RCC 7860 (cell line): ENCODE data around the gene NOCT.
"Not testable (repeated sequence)": the region's sequence is repeated elsewhere in the genome, so short reads cannot be mapped to it uniquely, and the experiment has no call there.

Experiments
- DNase-seq: peaks from one replicate; pipeline ENCODE4 v3.0.0-alpha.2; 2015; ENCODE audit warnings: low spot score
- FAIRE-seq: peaks from 2 replicates; lab custom pipeline; 2012; peaks lifted over from hg19 to GRCh38; lab: Jason Lieb, UNC

The NOCT gene

DNA sequence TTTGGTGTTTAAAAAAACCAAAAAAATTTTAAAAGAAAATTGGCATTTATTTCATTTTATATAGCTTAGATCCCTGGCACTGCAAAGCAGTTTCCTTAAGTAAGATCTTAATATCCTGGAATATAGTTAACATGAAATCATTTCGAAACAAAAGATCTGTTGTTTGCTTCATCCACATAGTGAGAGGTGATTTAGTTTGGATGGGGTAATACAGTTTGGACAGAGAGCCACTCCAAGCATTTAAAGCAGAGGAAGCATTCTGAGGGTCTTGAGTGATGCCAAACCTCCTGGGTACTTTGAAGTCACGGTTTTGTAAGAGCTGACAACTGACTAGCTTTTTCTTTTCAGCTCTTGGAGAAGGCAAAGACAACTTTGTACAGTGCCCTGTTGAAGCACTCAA is 28.7 kb downstream of the NOCT start:
- DNase-seq (no peak), FAIRE-seq (no peak)

DNA sequence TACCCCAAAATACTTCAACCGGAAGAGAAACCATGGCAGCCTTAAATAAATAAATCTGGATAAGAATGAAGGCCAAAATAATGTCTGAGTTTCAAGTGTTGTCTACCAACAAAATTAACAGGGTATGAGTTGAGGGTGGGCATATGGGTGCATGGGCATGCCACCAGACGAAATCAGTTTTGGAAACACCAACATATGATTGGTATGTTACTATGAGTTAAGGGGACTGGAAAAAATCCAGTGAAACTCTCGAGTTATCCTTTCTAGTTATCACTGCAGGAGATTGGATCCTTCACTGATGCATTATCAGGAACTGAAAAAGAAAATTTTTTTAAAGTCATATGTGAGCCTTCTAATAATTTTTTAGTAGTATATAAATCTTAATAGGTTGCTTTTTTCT is 32.4 kb downstream of the NOCT start:
- FAIRE-seq, result no peak

DNA sequence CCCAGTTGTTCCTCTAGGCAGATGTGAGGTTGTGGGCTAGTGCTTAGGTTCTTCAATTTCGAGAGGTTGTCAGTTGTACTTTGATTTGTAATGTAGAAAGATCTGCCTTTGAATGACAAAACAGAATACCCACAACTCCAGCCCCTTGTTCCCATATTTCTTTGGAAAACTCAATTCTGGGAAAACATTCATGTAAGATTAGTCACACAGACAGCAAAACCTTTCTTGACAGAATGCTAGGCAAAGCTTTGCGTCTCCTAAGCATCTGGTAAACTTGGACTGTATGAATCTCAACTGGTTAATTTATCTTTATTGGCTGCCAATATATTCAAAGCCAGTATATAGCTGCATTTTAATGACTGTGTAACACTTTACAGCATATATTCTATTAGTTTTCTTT is 34.9 kb downstream of the NOCT start:
- DNase-seq (no peak), FAIRE-seq (no peak)

More for the DNA sequence above, 32.4 kb downstream of the NOCT start:
- DNase-seq, result no peak

DNA sequence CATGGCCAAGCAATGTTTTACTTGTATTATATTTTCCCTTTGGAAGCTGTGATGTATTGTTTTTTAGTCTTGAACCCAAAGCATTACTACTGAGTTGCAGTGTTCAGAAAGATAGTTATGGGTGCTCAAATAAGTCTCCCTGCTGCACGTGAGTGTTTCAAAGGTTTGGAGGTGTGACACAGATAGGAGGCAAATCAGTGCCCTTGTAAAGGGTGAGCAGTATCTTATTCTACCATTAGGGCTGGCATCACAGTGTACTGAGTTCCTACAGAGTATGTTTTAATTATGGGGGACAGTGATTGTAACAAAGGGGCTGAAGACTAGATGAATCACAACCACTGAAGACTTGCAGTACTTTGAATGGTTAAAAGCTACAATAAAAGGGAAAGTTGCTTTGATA is 38.3 kb downstream of the NOCT start:
- no peak for FAIRE-seq
- DNase-seq, result no peak

DNA sequence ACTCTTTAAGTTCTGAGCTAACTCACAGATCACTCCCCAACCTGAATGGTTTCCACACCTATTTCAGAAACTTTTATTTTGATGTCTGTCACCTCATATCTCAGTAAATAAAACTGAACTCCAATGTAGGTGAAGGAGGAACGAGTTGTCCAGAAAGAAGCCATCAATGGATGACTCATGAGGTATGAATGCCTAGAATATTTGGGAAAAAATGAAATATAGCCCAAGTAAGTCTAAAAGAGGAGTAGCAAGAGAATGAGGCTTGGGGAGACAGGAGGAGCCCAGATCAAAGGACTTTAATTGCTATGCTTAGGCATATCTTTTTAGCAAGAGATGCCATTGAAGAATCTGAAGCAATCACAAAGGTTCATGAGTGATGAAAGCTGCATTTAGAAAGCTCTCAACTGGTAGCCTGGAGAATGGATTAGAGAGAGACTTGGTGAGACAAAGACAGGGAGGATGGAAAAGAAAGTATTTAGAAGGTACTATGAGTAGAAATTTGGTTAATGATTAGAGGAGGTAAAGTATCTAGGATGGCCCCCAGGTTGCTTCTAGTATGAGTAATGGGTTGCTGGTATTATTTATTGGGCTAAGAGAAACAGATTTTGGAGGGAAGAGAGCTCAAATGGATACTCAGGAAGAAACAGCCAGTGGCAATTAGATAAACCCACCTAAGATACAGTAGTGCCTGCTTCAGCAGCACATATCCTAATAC is 39.4 kb downstream of the NOCT start:
- peak; percentile 12 for DNase-seq
- FAIRE-seq, result no peak

DNA sequence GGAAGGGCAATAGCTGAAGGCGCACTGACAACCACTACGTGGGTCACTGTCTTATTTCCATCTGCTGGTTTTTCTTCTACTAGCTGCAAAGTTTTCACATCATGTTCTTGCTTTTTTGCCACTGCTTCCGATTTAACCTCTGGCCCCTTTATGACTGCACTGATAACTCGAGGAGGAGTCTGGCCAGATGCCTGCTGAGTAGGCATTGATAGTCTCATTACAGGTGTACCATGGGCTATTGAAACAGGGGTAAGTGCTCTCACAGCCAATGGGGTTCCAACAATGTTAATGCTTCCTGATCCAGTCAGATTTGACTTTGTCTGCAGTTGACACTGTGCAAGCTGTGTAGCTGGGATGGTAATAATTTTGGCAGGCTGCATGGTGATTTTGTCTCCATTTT is 43.4 kb downstream of the NOCT start:
- not testable (repeated sequence) for DNase-seq, FAIRE-seq

DNA sequence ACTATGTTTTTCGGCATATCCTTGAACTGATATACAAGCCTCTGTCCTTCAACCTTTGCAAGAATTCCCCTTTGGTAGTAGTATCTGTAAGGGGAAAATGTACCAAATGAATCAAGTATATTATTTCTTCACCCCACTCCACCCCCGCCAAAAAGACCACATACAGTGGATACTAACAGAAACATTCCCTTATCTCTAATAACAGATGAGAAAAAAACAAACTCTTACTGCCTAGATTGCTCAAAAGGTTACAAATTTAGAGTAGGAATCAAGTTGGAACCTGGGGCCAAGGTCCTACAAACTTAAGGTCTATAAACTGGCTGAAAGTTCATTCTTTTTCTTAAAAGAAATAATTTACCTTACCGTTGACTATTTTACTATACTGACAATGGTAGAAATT is 45.0 kb downstream of the NOCT start:
- no peak for DNase-seq
- no peak for FAIRE-seq

DNA sequence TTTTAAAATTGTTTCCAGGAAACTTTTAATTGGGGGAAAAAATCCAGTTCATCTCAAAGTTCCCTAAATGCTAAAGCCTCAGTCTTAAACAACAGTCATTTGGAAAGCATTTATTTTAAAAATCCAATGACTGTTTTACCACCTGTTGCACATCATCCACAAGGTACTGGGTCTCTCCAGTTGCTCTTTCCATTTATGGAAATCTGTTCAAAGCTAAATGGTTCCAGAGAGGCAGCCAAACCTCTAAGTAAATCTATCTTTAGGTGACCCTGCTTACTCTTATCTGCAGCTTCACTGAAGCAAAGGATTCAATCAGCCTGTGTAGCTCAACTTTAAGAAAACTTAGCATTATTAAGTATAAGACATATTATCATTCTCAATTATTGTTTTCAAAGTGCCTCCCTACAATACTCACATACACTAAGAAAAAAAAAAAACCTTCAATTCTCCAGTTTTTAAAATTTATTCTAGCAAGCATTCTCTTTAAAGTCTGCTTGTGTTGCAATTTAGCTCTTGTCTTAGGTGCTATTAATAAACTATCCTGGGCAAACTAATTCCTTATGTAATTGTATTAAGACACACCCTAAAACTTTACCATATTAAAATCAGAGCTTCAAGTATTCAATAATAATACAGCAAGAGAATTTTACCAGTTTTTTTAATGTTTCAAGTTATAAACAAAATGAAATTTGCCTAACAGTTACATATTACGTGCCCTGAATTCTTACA is 60.6 kb downstream of the NOCT start:
- no peak for FAIRE-seq
- no peak for DNase-seq

DNA sequence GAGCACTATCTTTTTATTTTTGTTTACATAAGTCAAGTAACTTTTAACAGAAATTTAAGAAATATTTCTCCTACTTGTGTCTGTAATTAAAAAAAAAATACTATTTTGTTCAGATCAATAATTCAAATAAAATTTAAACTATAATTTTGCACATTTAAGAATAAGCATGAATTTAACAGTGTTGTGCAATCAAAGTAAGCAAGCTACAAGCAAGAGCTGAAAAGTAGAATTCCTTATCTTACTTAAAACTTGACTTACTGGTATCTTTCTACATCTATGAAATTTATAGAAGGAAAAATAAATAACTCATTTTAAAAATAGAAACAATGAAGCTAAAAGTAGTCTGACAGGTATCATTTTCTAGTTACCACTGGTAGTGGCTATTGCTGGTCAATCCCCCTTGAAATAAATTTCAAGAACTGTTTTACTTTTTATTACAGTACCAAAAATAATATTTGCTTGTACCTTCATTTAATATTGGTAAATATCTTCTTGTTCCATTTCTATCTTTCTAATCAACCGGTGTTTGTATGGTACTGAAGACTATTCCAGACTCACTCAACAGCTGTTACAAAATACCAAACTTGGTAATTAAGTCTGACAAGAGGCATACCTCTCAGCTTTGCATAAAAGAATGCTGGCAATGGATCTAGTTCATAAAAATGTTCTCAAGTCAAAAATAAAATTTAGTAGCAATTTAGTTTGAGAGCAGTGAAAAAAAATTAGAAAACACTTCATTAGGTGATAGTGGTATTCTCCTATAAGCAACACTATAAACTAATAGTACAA is 62.2 kb downstream of the NOCT start:
- DNase-seq (no peak), FAIRE-seq (no peak)

DNA sequence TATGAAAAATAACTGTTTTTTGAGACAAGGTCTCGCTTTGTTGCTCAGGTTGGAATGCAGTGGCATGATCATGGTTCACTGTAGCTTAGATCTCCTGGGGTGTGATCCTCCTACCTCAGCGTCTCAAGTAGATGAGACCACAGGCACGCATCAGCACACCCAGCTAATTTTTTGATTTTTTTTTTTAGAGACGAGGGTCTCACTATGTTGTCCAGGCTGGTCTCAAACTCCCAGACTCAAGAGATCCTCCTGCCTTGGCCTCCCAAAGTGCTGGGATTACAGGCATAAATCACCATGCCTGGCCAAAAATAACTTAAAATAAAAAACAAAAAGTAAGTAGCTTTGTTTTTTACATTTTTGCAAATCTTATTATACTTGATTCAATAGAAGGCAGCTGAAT is 63.3 kb downstream of the NOCT start:
- no peak for DNase-seq
- no peak for FAIRE-seq

DNA sequence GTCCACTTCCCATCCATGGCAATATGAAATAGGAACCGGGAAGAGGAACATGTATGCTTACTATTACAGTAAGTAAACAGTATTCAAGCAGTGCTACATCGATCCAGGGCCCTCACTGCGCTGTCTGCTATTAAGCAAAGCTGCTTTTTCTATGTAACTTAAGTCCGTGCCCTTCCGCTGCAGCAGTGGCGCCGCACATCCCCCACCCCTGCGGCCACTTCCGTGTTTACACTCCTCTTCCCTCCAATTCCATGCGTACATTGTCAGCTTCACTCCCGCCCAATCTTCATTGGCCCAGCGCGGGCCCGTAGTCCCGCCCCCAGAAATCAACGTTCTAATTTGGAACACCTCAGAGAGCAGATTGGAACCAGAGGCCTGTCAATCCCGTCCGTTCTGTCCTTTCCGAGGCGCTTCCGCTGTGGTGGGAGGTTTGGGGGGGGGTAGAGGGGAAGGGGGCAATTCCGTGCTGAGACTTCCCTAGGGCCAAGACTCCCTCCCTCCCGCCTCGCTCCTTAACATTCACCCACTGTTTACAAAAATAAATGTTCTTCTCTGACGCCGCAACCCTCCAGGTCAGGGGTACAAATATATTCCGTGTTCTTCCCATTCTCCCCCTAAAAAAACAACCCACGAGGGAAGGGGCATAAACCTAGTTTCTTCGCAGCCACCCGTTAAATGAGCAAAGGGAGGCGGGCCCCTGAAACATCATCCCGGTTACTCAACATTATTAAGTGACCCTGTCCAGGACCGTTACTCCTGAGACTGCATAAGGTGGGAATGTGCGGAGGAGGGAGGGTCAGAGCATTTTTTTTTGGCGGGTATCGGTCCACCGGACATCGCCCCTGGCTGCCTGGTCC is 67.4 kb downstream of the NOCT start:
- DNase-seq, result peak; percentile 94
- FAIRE-seq, result peak; percentile 86

DNA sequence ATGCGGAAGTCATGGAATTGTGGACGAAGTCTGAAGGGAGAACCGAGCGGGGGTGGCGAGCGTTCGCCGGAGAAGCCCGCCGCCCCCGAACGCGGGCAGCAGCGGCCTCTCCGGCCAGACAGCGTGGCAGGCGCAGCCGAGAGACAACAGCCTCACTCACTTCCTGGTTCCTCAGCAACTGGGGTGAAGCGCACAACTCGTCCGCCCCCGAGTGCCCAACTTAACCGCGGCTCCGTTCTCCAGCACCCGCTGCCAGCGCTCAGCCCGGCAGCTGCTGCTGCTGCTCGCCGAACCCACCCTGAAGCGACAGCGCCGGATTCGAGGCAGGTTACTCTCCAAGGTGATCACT is 68.0 kb downstream of the NOCT start:
- no peak for FAIRE-seq
- DNase-seq, result peak; percentile 41

DNA sequence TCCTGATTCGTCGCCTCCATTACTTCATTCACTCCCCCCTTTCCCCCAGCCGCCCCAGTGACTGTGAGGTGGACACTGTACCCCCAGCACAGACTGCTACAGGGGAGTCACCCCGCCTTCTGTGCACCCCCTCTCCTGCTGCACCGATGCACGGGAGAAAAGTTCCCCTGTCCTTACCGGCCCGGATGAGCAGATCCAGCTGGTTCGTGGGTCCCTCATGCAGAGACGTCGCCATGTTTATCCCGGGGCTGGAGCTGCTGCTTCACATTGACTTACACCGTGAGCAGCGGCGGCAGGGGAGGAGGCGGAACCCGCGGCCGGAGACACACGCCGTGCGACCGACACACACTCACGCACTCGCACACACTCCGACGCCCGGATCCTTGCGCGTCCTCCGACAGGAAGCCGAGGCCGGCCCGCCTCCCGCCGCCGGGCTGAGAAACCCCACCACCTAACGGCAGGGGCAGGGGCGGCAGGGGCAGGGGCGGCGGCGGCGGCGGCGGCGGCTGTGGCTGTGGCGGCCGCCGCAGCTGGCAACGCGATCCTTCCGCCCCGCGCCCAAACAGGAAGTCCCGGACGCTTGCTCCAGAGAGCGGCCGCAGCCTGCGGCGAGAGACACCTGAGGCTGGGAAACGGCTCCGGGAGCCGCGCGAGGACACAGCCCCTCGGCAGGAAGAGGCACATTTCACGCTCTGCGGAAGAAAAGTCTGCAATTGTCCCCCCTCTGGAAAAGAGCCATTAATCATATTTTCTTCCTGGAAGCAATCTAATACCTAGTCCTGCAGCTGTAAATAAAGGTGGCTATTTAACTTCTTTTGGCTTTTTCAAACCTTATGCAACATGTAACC is 68.6 kb downstream of the NOCT start:
- DNase-seq (peak; percentile 76), FAIRE-seq (no peak)

DNA sequence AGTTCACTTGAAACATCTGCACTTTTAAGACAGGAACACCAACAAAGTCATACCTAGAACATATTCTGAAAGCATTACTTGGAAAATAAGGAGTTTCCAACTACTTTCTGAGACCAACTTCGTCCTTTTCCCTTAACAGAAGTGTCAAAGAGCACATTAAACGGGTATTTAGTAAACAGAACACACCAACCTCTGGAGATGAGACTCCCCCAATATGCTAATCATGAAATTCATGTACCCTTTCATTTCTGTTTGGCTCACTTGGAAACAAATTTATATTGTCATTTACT is 69.2 kb downstream of the NOCT start:
- FAIRE-seq (no peak), DNase-seq (no peak)

DNA sequence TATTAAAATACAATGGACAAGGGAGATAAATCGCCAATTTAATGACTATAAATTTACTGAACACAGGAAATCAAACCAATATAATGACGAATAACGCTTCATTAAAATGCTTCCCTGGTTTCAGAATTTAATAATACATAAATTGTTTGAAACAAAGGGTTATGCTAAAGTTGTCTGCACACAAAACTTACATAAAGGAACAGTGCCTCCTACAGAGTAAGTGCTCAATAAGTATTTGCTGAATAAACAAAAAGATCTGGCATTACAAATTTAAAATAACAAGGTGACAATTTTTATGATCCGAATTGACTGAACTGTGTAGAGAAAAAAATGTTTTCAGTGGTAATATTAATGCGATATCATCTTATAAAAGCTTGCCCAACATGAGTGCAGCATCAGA is 69.6 kb downstream of the NOCT start:
- DNase-seq (no peak), FAIRE-seq (peak; percentile 54)

DNA sequence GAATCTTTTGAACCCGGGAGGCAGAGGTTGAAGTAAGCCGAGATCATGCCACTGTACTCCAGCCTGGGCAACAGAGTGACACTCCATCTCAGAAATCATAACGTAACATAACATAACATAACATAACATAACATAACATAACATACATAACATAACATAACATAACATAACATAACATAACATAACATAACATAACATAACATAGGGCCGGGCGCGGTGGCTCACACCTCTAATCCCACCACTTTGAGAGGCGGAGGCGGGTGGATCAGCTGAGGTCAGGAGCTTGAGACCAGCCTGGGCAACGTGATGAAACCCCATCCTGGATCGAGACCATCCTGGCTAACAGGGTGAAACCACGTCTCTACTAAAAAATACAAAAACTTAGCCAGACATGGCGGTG is 76.7 kb downstream of the NOCT start:
- no peak for DNase-seq
- FAIRE-seq, result no peak
